ENCODE data around the gene TAP2. TPM values are rescaled to one million over a fixed set of nuclear protein-coding genes. Genes with fewer than 3 reads are reported as not detected.
A peak's percentile ranks its signal among the peaks of the same experiment; 100 is the strongest.

Gene TAP2
- total RNA-seq, 2 donors from 2014 or later = 7.1 to 15.8 TPM

- Histone ChIP-seq H3K4me3 (no peak overlapping the region), H3K27ac (peak overlapping the region in 1 of 2 donors; percentile 99), H3K4me1 (replicated peaks) (peaks cover 10% of the 10 kb centered on the region), H3K9me3 (no peaks in the 10 kb centered on the region), H3K27me3 (replicated peaks; ENCODE audit: insufficient read depth) (no peaks in the 10 kb centered on the region), H3K36me3 (no peaks in the 10 kb centered on the region)
- no peak for DNase-seq (ENCODE audit: low spot score)
- 78% methylated on average over 8 of the region's 8 CpGs for WGBS
- TF ChIP-seq POLR2AphosphoS5 (IDR thresholded peaks at IDR 0.05) (no peak), POLR2A (IDR thresholded peaks at IDR 0.05) (no peak), CTCF (IDR thresholded peaks at IDR 0.05) (no peak)
- intact Hi-C loops (cut with DNase I) = no loop called here
Observed at GRCh38 chr6:32855467-32856174, 17.1 kb upstream of the TAP2 start.

- Histone ChIP-seq H3K36me3 (no peaks in the 10 kb centered on the region), H3K9me3 (no peaks in the 10 kb centered on the region), H3K27me3 (replicated peaks; ENCODE audit: insufficient read depth) (no peaks in the 10 kb centered on the region), H3K27ac (peak overlapping the region; percentile 99), H3K4me1 (replicated peaks) (peaks cover 10% of the 10 kb centered on the region), H3K4me3 (peak overlapping the region; percentile 89 to 97)
- TF ChIP-seq CTCF (IDR thresholded peaks at IDR 0.05) = no peak
- no peak for TF ChIP-seq POLR2A (IDR thresholded peaks at IDR 0.05)
- no peak for TF ChIP-seq POLR2AphosphoS5 (IDR thresholded peaks at IDR 0.05)
- 16% methylated on average over 24 of the region's 24 CpGs for WGBS
- intact Hi-C loops (cut with DNase I) = no loop called here
- DNase-seq (ENCODE audit: low spot score) = peak; percentile 43
Observed at GRCh38 chr6:32854376-32855178, 16.0 kb upstream of the TAP2 start.

- Histone ChIP-seq H3K4me1 (replicated peaks) (peaks cover 10% of the 10 kb centered on the region), H3K36me3 (no peaks in the 10 kb centered on the region), H3K9me3 (no peaks in the 10 kb centered on the region), H3K4me3 (peak within 1 kb of the TSS; percentile 89 to 97), H3K27ac (peak within 1 kb of the TSS; percentile 99), H3K27me3 (replicated peaks; ENCODE audit: insufficient read depth) (no peaks in the 10 kb centered on the region)
- intact Hi-C loops (cut with DNase I) = loop anchor here (1.0 kb wide), 1 partner anchor 15 kb away; the partner anchor contains the start of gene TAP2
- peak; percentile 96 for DNase-seq (ENCODE audit: low spot score)
- peak; percentile 87 to 99 (median 92) for TF ChIP-seq CTCF (IDR thresholded peaks at IDR 0.05)
- peak; percentile 98 for TF ChIP-seq POLR2A (IDR thresholded peaks at IDR 0.05)
- peak; percentile 88 for TF ChIP-seq POLR2AphosphoS5 (IDR thresholded peaks at IDR 0.05)
- under 1% methylated on average over 68 of the region's 68 CpGs for WGBS
Observed at GRCh38 chr6:32853541-32854375, 15.2 kb upstream of the TAP2 start, which contains the start of the genes PSMB9 and TAP1. Gene PSMB9 (plus strand): TSS chr6:32854192. CDS start chr6:32854230, 38 bp downstream. Gene TAP1 (minus strand): TSS chr6:32853704. CDS start chr6:32853636, 68 bp downstream.

- intact Hi-C loops (cut with DNase I) = loop anchor here (1.0 kb wide), 1 partner anchor 15 kb away; the partner anchor contains the start of gene TAP2
- H3K4me1 ChIP-seq (replicated peaks) = peaks cover 10% of the 10 kb centered on the region
- peak overlapping the region; percentile 89 to 97 for H3K4me3 ChIP-seq
- H3K27me3 ChIP-seq (replicated peaks; ENCODE audit: insufficient read depth) = no peaks in the 10 kb centered on the region
- DNase-seq (ENCODE audit: low spot score) = peak; percentile 53
- TF ChIP-seq CTCF (IDR thresholded peaks at IDR 0.05) = no peak
- no peak for TF ChIP-seq POLR2AphosphoS5 (IDR thresholded peaks at IDR 0.05)
- TF ChIP-seq POLR2A (IDR thresholded peaks at IDR 0.05) = no peak
- WGBS = under 1% methylated on average over 39 of the region's 41 CpGs
- H3K36me3 ChIP-seq = peaks cover 0 to 7% of the 10 kb centered on the region in 2 donors
- H3K9me3 ChIP-seq = no peaks in the 10 kb centered on the region
- H3K27ac ChIP-seq = peak overlapping the region; percentile 99
Observed at GRCh38 chr6:32852844-32853540, 14.5 kb upstream of the TAP2 start.

All from prostate gland (tissue), 2 donors.